K562 (cell line): ENCODE measurements around the gene PODXL. TPM values are rescaled to one million over a fixed set of nuclear protein-coding genes. Genes with fewer than 3 reads are reported as not detected.
A peak's percentile ranks its signal among the peaks of the same experiment; 100 is the strongest.

ENCODE experiments used
- ASH1L ChIP-seq: fragments of 450-650 bp; IDR thresholded peaks from 2 replicates; pipeline ENCODE4 v1.6.1; 2018; ENCODE audit warnings: borderline replicate concordance, mild to moderate bottlenecking, low read depth; ENCODE audit not compliant: partially characterized antibody
- ATF1 ChIP-seq, 2 experiments: fragments of 450-650 bp in 1 of 2; IDR thresholded peaks; 2 replicates each; pipeline ENCODE4 v1.6.1; 2016; ENCODE audit warnings: missing compliant biosample characterization in 1 of 2, missing genetic modification characterization in 1 of 2
- C11orf30 ChIP-seq: fragments of 450-650 bp; IDR thresholded peaks from 2 replicates; pipeline ENCODE4 v1.6.1; 2016; ENCODE audit warnings: low read depth, mild to moderate bottlenecking
- CHCHD3 ChIP-seq: fragments of 250-450 bp; sonication (Bioruptor Pico); IDR thresholded peaks from 2 replicates; pipeline ENCODE4 v2.1.2; 2022; ENCODE audit warnings: mild to moderate bottlenecking
- CREB3 ChIP-seq: fragments of 450-650 bp; conservative IDR thresholded peaks from 2 replicates; pipeline ENCODE4 v1.6.1; 2016; ENCODE audit warnings: missing genetic modification characterization, low read depth, mild to moderate bottlenecking, missing compliant biosample characterization, moderate library complexity
- CTBP1 ChIP-seq: fragments of 450-650 bp; IDR thresholded peaks from 2 replicates; pipeline ENCODE4 v1.6.1; 2016; ENCODE audit warnings: borderline replicate concordance
- E2F1 ChIP-seq: sonication (generic); formaldehyde crosslinking; IDR thresholded peaks from 2 replicates; pipeline ENCODE4 v1.8.1; 2023; ENCODE audit warnings: mild to moderate bottlenecking, missing genetic modification reagents, moderate library complexity
- FOXM1 ChIP-seq, 2 experiments: fragments of 450-650 bp in 1 of 2; sonication (generic) in 1 of 2; formaldehyde crosslinking in 1 of 2; IDR thresholded peaks; 2 replicates each; pipeline versions ENCODE4 v1.6.1 to v1.9.0; 2017 to 2022; ENCODE audit warnings: low read depth in 2 of 2, mild to moderate bottlenecking in 2 of 2, missing genetic modification reagents in 1 of 2, moderate library complexity in 1 of 2
- GABPB2 ChIP-seq: fragments of 250-450 bp; sonication (Bioruptor Pico); conservative IDR thresholded peaks from 2 replicates; pipeline ENCODE4 v1.5.1; 2021; ENCODE audit warnings: mild to moderate bottlenecking
- KDM1A ChIP-seq, 2 experiments: fragments of 450-650 bp; IDR thresholded peaks; 2 replicates each; pipeline ENCODE4 v1.6.1; 2016; ENCODE audit warnings: mild to moderate bottlenecking in 2 of 2
- MLX ChIP-seq, 2 experiments: fragments of 450-650 bp in 1 of 2; sonication (generic) in 1 of 2; formaldehyde crosslinking; conservative IDR thresholded peaks; 2 replicates each; pipeline versions ENCODE4 v1.4.0 to v1.8.1; 2020 to 2022; ENCODE audit warnings: mild to moderate bottlenecking in 1 of 2, missing genetic modification reagents in 1 of 2
- OTX1 ChIP-seq: fragments of 450-650 bp; formaldehyde crosslinking; IDR thresholded peaks from 2 replicates; pipeline ENCODE4 v1.4.0; 2022; ENCODE audit warnings: mild to moderate bottlenecking
- RBM22 ChIP-seq: fragments of 200-400 bp; formaldehyde crosslinking; IDR thresholded peaks from 2 replicates; pipeline ENCODE4 v1.6.1; 2018; ENCODE audit warnings: low read length, low read depth; ENCODE audit not compliant: poor library complexity, severe bottlenecking
- RBM34 ChIP-seq: fragments of 200-400 bp; formaldehyde crosslinking; IDR thresholded peaks from 2 replicates; pipeline ENCODE4 v1.6.1; 2018; ENCODE audit warnings: low read length, borderline replicate concordance; ENCODE audit not compliant: insufficient read depth
- RREB1 ChIP-seq: fragments of 250-450 bp; sonication (Bioruptor Pico); IDR thresholded peaks from 2 replicates; pipeline ENCODE4 v1.4.0; 2020
- ZKSCAN3 ChIP-seq: fragments of 250-450 bp; sonication (Bioruptor Pico); IDR thresholded peaks from 2 replicates; pipeline ENCODE4 v1.4.0; 2020
- ZNF282 ChIP-seq: sonication (generic); formaldehyde crosslinking; IDR thresholded peaks from 2 replicates; pipeline ENCODE4 v1.8.1; 2023; ENCODE audit warnings: missing genetic modification reagents
- ZNF384 ChIP-seq: IDR thresholded peaks from 2 replicates; pipeline ENCODE4 v1.6.1; 2012; ENCODE audit warnings: low read depth, low read length, improper control_type of control experiment
- ZNF408 ChIP-seq: fragments of 250-450 bp; sonication (Bioruptor Pico); IDR thresholded peaks from 2 replicates; pipeline ENCODE4 v1.4.0; 2020; ENCODE audit warnings: low read depth, mild to moderate bottlenecking, moderate library complexity
- polyA plus RNA-seq, 8 experiments: library from polyadenylated mRNA; depleted of rRNA in 4 of 8; stranded (reverse) in 5 of 8; unstranded in 3 of 8; fragments of >200 nt; fragmentation: Nextera tagmentation in 2 of 8; fragmentation: Illumina TruSeq in 1 of 8; extraction: Ambion mirVana in 2 of 8; extraction: Trizol in 1 of 8; gene quantifications; 2 replicates each; pipeline versions ENCODE4 v1.2.1 to v1.2.3, GENCODE V29; 2011 to 2014; ENCODE audit warnings: inconsistent platforms in 1 of 8, missing spikeins in 1 of 8
- total RNA-seq, 7 experiments: library from RNA; depleted of rRNA in 6 of 7; stranded (reverse); fragments of >200 nt in 6 of 7; fragmentation: Illumina TruSeq in 2 of 7; extraction: Trizol in 2 of 7; gene quantifications; 2 replicates each; pipeline versions ENCODE4 v1.2.1 to v1.2.3, GENCODE V29; 2011 to 2021; ENCODE audit warnings: low replicate concordance in 1 of 7

PODXL gene
- total and polyA plus RNA-seq, 9 of the 15 experiments (the other 6 are each of a cell fraction or from before 2014, with no cell fraction given): 0.01 to 0.73 (median 0.07) TPM

GRCh38 chr7:131513245-131514061 is 43.0 kb downstream of the PODXL start (continued):
- TF ChIP-seq RREB1: no peak
- no peak for TF ChIP-seq KDM1A (IDR thresholded peaks at IDR 0.05)
- TF ChIP-seq FOXM1 (IDR thresholded peaks at IDR 0.05; ENCODE audit: low read depth): no peak
- no peak for TF ChIP-seq FOXM1 (CRISPR knock-in tag; IDR thresholded peaks at IDR 0.05; ENCODE audit: low read depth)
- no peak for TF ChIP-seq ZKSCAN3 (CRISPR knock-in tag)
- peak; percentile 84 for TF ChIP-seq CTBP1
- TF ChIP-seq CHCHD3 (CRISPR knock-in tag): no peak
- TF ChIP-seq OTX1: 0 out of 2 replicates have a peak, but pooled peaks have one; percentile 66
- TF ChIP-seq GABPB2 (CRISPR knock-in tag): no peak; the same call in 1 of the 2 replicates
- no peak for TF ChIP-seq MLX (CRISPR knock-in tag; conservative IDR thresholded peaks at IDR 0.05)
- TF ChIP-seq ZNF408 (CRISPR knock-in tag): no peak
- TF ChIP-seq ASH1L: no peak
- TF ChIP-seq RBM22: no peak
- no peak for TF ChIP-seq ZNF282 (CRISPR knock-in tag)
- 0 out of 2 replicates have a peak, but pooled peaks have one; percentile 48 for TF ChIP-seq ZNF384
- no peak for TF ChIP-seq RBM34
- no peak for TF ChIP-seq CREB3 (tag)
- TF ChIP-seq C11orf30: no peak
- no peak for TF ChIP-seq ATF1 (CRISPR knock-in tag; IDR thresholded peaks at IDR 0.05)
- peak; percentile 88 for TF ChIP-seq ATF1 (tag; IDR thresholded peaks at IDR 0.05)
- TF ChIP-seq E2F1 (CRISPR knock-in tag): peak; percentile 60; the same call in 1 of the 2 replicates
